ENCODE data around the gene DCC. TPM values are rescaled to one million over a fixed set of nuclear protein-coding genes. Genes with fewer than 3 reads are reported as not detected.

Gene DCC
- total RNA-seq, 1 experiment from 2014 or later: not detected

- CTCF ChIA-PET: no interaction called here
Observed at GRCh38 chr18:52888014-52888413, 548.0 kb downstream of the DCC start.

GRCh38 chr18:52894801-52895200 is 554.8 kb downstream of the DCC start:
- no peak overlapping the region for H2AFZ ChIP-seq (ENCODE audit: low read length)
- 0 out of 2 replicates have a peak, but pooled peaks cover 5% of the 10 kb centered on the region for H3K9me3 ChIP-seq (ENCODE audit: low read length)
- BruUV-seq (replicated peaks): no TSS peak
- no peak overlapping the region for H3K9ac ChIP-seq (ENCODE audit: low read length)
- intact Hi-C loops (cut with micrococcal nuclease): no loop called here
- no peaks in the 10 kb centered on the region for H3K27me3 ChIP-seq (ENCODE audit: low read length)
- DNase-seq (no peak), ATAC-seq (no peak)
- H3K4me2 ChIP-seq (ENCODE audit: low read length): no peak overlapping the region
- TF ChIP-seq EZH2phosphoT487 (IDR thresholded peaks at IDR 0.05; ENCODE audit: borderline replicate concordance, low read length) (no peak), EZH2 (IDR thresholded peaks at IDR 0.05; ENCODE audit: low read length, unreplicated experiment) (no peak), CTCF (conservative IDR thresholded peaks at IDR 0.05; ENCODE audit: low read depth, low read length) (no peak)
- no peaks in the 10 kb centered on the region for H3K79me2 ChIP-seq (ENCODE audit: low read length)
- H3K36me3 ChIP-seq (ENCODE audit: low read depth, low read length): no peaks in the 10 kb centered on the region
- H3K9me2 ChIP-seq (replicated peaks; ENCODE audit: low read length): no peaks in the 10 kb centered on the region
- H3F3A ChIP-seq (ENCODE audit: low read length, unreplicated experiment): no peaks in the 10 kb centered on the region
- H3K4me3 ChIP-seq (ENCODE audit: low read length): no peak overlapping the region
- CTCF ChIA-PET: no interaction called here
- no peaks in the 10 kb centered on the region for H4K20me1 ChIP-seq (ENCODE audit: low read length)
- POLR2A ChIA-PET (ENCODE audit: unreplicated experiment): no interaction called here
- H3K4me1 ChIP-seq (ENCODE audit: insufficient read depth, low read length): no peaks in the 10 kb centered on the region
- H3K27ac ChIP-seq (ENCODE audit: low read length): no peak overlapping the region

More at GRCh38 chr18:52888014-52888413, 548.0 kb downstream of the DCC start:
- H3K36me3 ChIP-seq (ENCODE audit: low read depth, low read length): no peaks in the 10 kb centered on the region
- no TSS peak for BruUV-seq (replicated peaks)
- no peaks in the 10 kb centered on the region for H3K79me2 ChIP-seq (ENCODE audit: low read length)
- no peaks in the 10 kb centered on the region for H4K20me1 ChIP-seq (ENCODE audit: low read length)
- H3K4me1 ChIP-seq (ENCODE audit: insufficient read depth, low read length): no peaks in the 10 kb centered on the region
- no peak overlapping the region for H3K4me2 ChIP-seq (ENCODE audit: low read length)
- no peaks in the 10 kb centered on the region for H3K9me2 ChIP-seq (replicated peaks; ENCODE audit: low read length)
- H3F3A ChIP-seq (ENCODE audit: low read length, unreplicated experiment): no peaks in the 10 kb centered on the region
- no peak overlapping the region for H3K4me3 ChIP-seq (ENCODE audit: low read length)
- H3K9ac ChIP-seq (ENCODE audit: low read length): no peak overlapping the region
- intact Hi-C loops (cut with micrococcal nuclease): no loop called here
- DNase-seq (no peak), ATAC-seq (no peak)
- H3K27me3 ChIP-seq (ENCODE audit: low read length): no peaks in the 10 kb centered on the region
- POLR2A ChIA-PET (ENCODE audit: unreplicated experiment): no interaction called here
- no peak overlapping the region for H2AFZ ChIP-seq (ENCODE audit: low read length)
- H3K27ac ChIP-seq (ENCODE audit: low read length): no peak overlapping the region
- H3K9me3 ChIP-seq (ENCODE audit: low read length): 0 out of 2 replicates have a peak, but pooled peaks cover 5% of the 10 kb centered on the region
- TF ChIP-seq CTCF (conservative IDR thresholded peaks at IDR 0.05; ENCODE audit: low read depth, low read length) (no peak), EZH2phosphoT487 (IDR thresholded peaks at IDR 0.05; ENCODE audit: borderline replicate concordance, low read length) (no peak), EZH2 (IDR thresholded peaks at IDR 0.05; ENCODE audit: low read length, unreplicated experiment) (no peak)

- no peaks in the 10 kb centered on the region for H3F3A ChIP-seq (ENCODE audit: low read length, unreplicated experiment)
- DNase-seq (no peak), ATAC-seq (no peak)
- H3K36me3 ChIP-seq (ENCODE audit: low read depth, low read length): no peaks in the 10 kb centered on the region
- no peaks in the 10 kb centered on the region for H3K9me3 ChIP-seq (ENCODE audit: low read length)
- ChIA-PET POLR2A (ENCODE audit: unreplicated experiment) (no interaction called here), CTCF (no interaction called here)
- intact Hi-C loops (cut with micrococcal nuclease): no loop called here
- H3K4me2 ChIP-seq (ENCODE audit: low read length): no peak overlapping the region
- no peaks in the 10 kb centered on the region for H4K20me1 ChIP-seq (ENCODE audit: low read length)
- no peak overlapping the region for H2AFZ ChIP-seq (ENCODE audit: low read length)
- H3K9me2 ChIP-seq (replicated peaks; ENCODE audit: low read length): no peaks in the 10 kb centered on the region
- BruUV-seq (replicated peaks): no TSS peak
- TF ChIP-seq CTCF (conservative IDR thresholded peaks at IDR 0.05; ENCODE audit: low read depth, low read length) (no peak), EZH2 (IDR thresholded peaks at IDR 0.05; ENCODE audit: low read length, unreplicated experiment) (no peak), EZH2phosphoT487 (IDR thresholded peaks at IDR 0.05; ENCODE audit: borderline replicate concordance, low read length) (no peak)
- no peaks in the 10 kb centered on the region for H3K79me2 ChIP-seq (ENCODE audit: low read length)
- H3K9ac ChIP-seq (ENCODE audit: low read length): no peak overlapping the region
- H3K27ac ChIP-seq (ENCODE audit: low read length): no peak overlapping the region
- H3K4me1 ChIP-seq (ENCODE audit: insufficient read depth, low read length): no peaks in the 10 kb centered on the region
- no peaks in the 10 kb centered on the region for H3K27me3 ChIP-seq (ENCODE audit: low read length)
- H3K4me3 ChIP-seq (ENCODE audit: low read length): no peak overlapping the region
Observed at GRCh38 chr18:52897611-52898484, 557.9 kb downstream of the DCC start.

All from PC-3 (cell line).